PC-3 (cell line): Measurements from ENCODE around the gene TAF3. TPM values are rescaled to one million over a fixed set of nuclear protein-coding genes. Genes with fewer than 3 reads are reported as not detected.

Experiments used
- ATAC-seq: fragments of 200-7000 bp; cut with Tn5 transposase; 2 replicates; pipeline ENCODE4 v1.9.1; 2020; ENCODE audit warnings: mild to moderate bottlenecking, moderate library complexity
- BruUV-seq: library from RNA; stranded (reverse); fragments of 400-500 nt; replicated peaks from 2 replicates; lab custom pipeline; 2021; lab: Mats Ljungman, UMichigan
- CTCF ChIA-PET: fragments of 300-600 bp; sonication (Branson Sonifier 250); formaldehyde crosslinking; loops from one replicate; lab custom pipeline; 2022; ENCODE audit warnings: antibody characterized with exemption; lab: Charles Lee
- POLR2A ChIA-PET: fragments of 300-600 bp; sonication (Branson Sonifier 250); formaldehyde crosslinking; loops from one replicate; lab custom pipeline; 2022; ENCODE audit warnings: antibody characterized with exemption; ENCODE audit not compliant: unreplicated experiment; lab: Charles Lee
- DNase-seq: peaks from one replicate; pipeline ENCODE4 v3.0.0-alpha.2; 2015
- H2AFZ ChIP-seq: fragments of 300-600 bp; sonication (generic); 2 replicates; pipeline ENCODE4 v1.6.0; 2016; ENCODE audit warnings: antibody characterized with exemption, low read length
- H3F3A ChIP-seq: fragments of 300-600 bp; sonication (generic); one replicate; pipeline ENCODE4 v1.6.0; 2017; ENCODE audit warnings: antibody characterized with exemption, low read length, control low read depth, mild to moderate bottlenecking; ENCODE audit not compliant: unreplicated experiment
- H3K27ac ChIP-seq: fragments of 300-600 bp; sonication (generic); 2 replicates; pipeline ENCODE4 v1.5.1; 2016; ENCODE audit warnings: mild to moderate bottlenecking, low read length
- H3K27me3 ChIP-seq: fragments of 300-600 bp; sonication (generic); 2 replicates; pipeline ENCODE4 v1.6.1; 2016; ENCODE audit warnings: low read length, mixed read lengths
- H3K36me3 ChIP-seq: fragments of 300-600 bp; sonication (generic); 2 replicates; pipeline ENCODE4 v1.6.1; 2016; ENCODE audit warnings: low read depth, mixed run types, low read length, mixed read lengths
- H3K4me1 ChIP-seq: fragments of 300-600 bp; sonication (generic); 2 replicates; pipeline ENCODE4 v1.5.1; 2016; ENCODE audit warnings: low read length; ENCODE audit not compliant: insufficient read depth
- H3K4me2 ChIP-seq: fragments of 300-600 bp; sonication (generic); 2 replicates; pipeline ENCODE4 v1.6.0; 2016; ENCODE audit warnings: low read length
- H3K4me3 ChIP-seq: fragments of 300-600 bp; sonication (generic); 2 replicates; pipeline ENCODE4 v1.5.1; 2016; ENCODE audit warnings: mild to moderate bottlenecking, low read length, mixed read lengths
- H3K79me2 ChIP-seq: fragments of 300-600 bp; sonication (generic); 2 replicates; pipeline ENCODE4 v1.6.1; 2017; ENCODE audit warnings: low read length, mixed read lengths
- H3K9ac ChIP-seq: fragments of 300-600 bp; sonication (generic); 2 replicates; pipeline ENCODE4 v1.6.0; 2016; ENCODE audit warnings: mild to moderate bottlenecking, low read length
- H3K9me2 ChIP-seq: fragments of 300-600 bp; sonication (generic); replicated peaks from 2 replicates; pipeline ENCODE4 v1.6.1; 2016; ENCODE audit warnings: mixed run types, low read length, mixed read lengths
- H3K9me3 ChIP-seq: fragments of 300-600 bp; sonication (generic); 2 replicates; pipeline ENCODE4 v1.6.1; 2016; ENCODE audit warnings: low read length, mixed read lengths
- H4K20me1 ChIP-seq: fragments of 300-600 bp; sonication (generic); 2 replicates; pipeline ENCODE4 v1.6.1; 2016; ENCODE audit warnings: low read length, mixed read lengths
- EZH2 ChIP-seq: fragments of 300-600 bp; sonication (generic); IDR thresholded peaks from one replicate; pipeline ENCODE4 v1.6.1; 2017; ENCODE audit warnings: antibody characterized with exemption, mild to moderate bottlenecking, low read length; ENCODE audit not compliant: unreplicated experiment
- EZH2phosphoT487 ChIP-seq: fragments of 300-600 bp; sonication (generic); IDR thresholded peaks from 2 replicates; pipeline ENCODE4 v1.6.1; 2018; ENCODE audit warnings: mild to moderate bottlenecking, antibody characterized with exemption, low read length, borderline replicate concordance
- intact Hi-C: fragments of 100-400 bp; cut with micrococcal nuclease; formaldehyde crosslinking; loops from 2 replicates; pipeline ENCODE4 v1.9.0; 2023
- total RNA-seq: library from RNA; depleted of rRNA; stranded (reverse); fragments of >200 nt; gene quantifications from 2 replicates; pipeline ENCODE4 v1.2.3, GENCODE V29; 2014
- TF ChIP-seq, protein P1 (sequence below): fragments of 300-600 bp; sonication (generic); conservative IDR thresholded peaks from 2 replicates; pipeline ENCODE4 v1.5.1; 2017; ENCODE audit warnings: antibody characterized with exemption, low read depth, mild to moderate bottlenecking, low read length

TAF3 gene
- total RNA-seq, 1 experiment from 2014 or later = 2.0 TPM

DNA sequence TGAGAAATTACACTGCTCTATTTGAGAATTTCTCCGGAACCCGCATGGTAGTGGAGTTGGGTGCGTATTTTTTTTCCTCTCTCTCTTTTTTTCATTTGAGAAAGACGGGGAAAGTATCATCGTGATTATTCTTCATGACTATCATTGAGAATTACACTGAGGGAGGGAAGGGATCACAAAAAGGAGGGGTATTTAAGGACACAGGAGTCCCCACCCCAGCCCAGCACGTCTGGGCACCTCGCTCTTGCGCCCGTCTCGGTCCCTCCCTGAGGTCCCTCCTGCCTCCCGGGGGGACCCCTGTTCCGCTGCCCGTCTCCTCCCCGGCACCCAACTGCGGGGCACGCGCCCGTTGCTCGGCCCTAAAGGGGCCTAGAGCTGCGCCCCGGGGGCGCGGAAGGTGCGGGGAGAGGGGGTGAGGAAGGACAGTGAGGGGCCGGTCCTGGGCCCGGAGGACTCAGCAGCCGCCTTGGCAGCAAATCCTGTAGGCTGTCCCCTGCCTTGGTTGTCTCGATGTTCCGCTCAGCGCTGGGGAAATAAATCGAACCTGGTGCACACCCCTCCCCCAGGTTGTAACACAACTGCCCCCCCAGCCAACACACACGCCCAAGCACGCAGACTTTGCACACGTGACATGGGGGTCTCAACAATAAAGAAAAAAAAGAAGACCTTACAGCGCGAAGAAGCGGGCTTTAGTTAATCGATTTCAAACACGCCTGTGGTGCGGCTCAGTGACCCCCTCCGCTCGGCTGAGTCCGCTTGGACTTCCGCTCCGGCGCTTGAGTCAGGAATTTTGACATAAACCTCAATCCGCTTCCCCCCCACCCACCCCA lies 217.6 kb downstream of the TAF3 start:
- ChIA-PET CTCF (no interaction called here), POLR2A (no interaction called here)
- no peak for DNase-seq
- Histone ChIP-seq H3K4me1 (no peaks in the 10 kb centered on the region), H4K20me1 (no peaks in the 10 kb centered on the region), H3K9ac (no peak overlapping the region), H3K9me3 (no peaks in the 10 kb centered on the region), H3K4me3 (no peak overlapping the region), H2AFZ (no peak overlapping the region), H3K79me2 (no peaks in the 10 kb centered on the region), H3K9me2 (no peaks in the 10 kb centered on the region), H3F3A (no peaks in the 10 kb centered on the region), H3K4me2 (no peak overlapping the region), H3K27ac (no peak overlapping the region), H3K36me3 (no peaks in the 10 kb centered on the region), H3K27me3 (peaks cover 30% of the 10 kb centered on the region)
- TF ChIP-seq, protein P1, sequence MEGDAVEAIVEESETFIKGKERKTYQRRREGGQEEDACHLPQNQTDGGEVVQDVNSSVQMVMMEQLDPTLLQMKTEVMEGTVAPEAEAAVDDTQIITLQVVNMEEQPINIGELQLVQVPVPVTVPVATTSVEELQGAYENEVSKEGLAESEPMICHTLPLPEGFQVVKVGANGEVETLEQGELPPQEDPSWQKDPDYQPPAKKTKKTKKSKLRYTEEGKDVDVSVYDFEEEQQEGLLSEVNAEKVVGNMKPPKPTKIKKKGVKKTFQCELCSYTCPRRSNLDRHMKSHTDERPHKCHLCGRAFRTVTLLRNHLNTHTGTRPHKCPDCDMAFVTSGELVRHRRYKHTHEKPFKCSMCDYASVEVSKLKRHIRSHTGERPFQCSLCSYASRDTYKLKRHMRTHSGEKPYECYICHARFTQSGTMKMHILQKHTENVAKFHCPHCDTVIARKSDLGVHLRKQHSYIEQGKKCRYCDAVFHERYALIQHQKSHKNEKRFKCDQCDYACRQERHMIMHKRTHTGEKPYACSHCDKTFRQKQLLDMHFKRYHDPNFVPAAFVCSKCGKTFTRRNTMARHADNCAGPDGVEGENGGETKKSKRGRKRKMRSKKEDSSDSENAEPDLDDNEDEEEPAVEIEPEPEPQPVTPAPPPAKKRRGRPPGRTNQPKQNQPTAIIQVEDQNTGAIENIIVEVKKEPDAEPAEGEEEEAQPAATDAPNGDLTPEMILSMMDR = no peak
- TF ChIP-seq EZH2phosphoT487 = no peak
- intact Hi-C loops = no loop called here
- no TSS peak for BruUV-seq
- ATAC-seq = no peak

DNA sequence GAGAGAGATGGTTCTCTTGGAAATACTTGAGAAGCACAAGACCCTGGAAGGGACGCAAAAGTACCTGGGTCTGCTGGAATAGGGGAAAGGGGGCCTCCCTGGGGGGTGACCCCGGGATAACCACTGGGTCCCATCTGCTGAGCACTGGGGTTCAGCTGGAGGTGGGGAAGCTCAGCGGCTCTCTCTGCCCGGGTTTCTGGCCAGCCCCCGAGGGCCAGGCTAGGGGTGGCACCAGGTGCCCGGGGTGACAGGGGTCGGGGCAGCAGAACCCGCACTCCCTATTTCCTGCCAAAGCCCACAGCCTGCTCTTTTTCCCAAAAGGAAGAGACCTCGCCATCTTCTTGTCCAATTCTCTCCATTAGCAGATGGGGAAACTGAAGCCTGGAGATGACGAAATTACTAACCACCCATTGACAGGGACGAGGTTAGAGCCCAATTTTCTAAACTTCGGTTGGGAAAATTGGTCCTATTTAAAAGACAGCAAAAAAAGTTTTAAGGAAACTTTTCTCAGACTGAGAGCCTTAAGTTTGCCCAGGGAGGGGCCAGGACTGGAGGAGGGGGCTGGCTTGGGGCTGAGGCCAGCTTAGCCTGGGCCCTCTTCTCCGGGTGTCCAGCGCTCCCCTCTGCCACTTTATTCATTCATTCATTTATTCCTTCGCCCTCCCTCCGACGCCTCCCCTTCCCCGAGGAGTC lies 218.3 kb downstream of the TAF3 start:
- intact Hi-C loops = no loop called here
- Histone ChIP-seq H3K4me3 (no peak overlapping the region), H3K9ac (no peak overlapping the region), H3F3A (no peaks in the 10 kb centered on the region), H2AFZ (no peak overlapping the region), H3K36me3 (no peaks in the 10 kb centered on the region), H3K4me1 (no peaks in the 10 kb centered on the region), H3K4me2 (no peak overlapping the region), H3K9me2 (no peaks in the 10 kb centered on the region), H4K20me1 (no peaks in the 10 kb centered on the region), H3K79me2 (no peaks in the 10 kb centered on the region), H3K9me3 (no peaks in the 10 kb centered on the region), H3K27me3 (peaks cover 35% of the 10 kb centered on the region), H3K27ac (no peak overlapping the region)
- DNase-seq (no peak), ATAC-seq (no peak)
- TF ChIP-seq EZH2phosphoT487 (no peak), EZH2 (no peak)
- TF ChIP-seq, protein P1 = no peak
- no TSS peak for BruUV-seq
- ChIA-PET POLR2A (no interaction called here), CTCF (no interaction called here)
